Neural progenitor cell (in vitro differentiated cells): ENCODE data around the gene BEST2.

Source experiments
- EZH2 ChIP-seq: fragments of 200-600 bp; sonication (generic); IDR thresholded peaks from 2 replicates; pipeline ENCODE4 v1.6.1; 2017; ENCODE audit warnings: antibody characterized with exemption, mild to moderate bottlenecking, moderate library complexity
- EZH2phosphoT487 ChIP-seq: fragments of 200-600 bp; sonication (generic); IDR thresholded peaks from 2 replicates; pipeline ENCODE4 v1.6.1; 2017; ENCODE audit warnings: antibody characterized with exemption
- TF ChIP-seq, protein P1 (sequence below): fragments of 200-600 bp; sonication (generic); IDR thresholded peaks from 2 replicates; pipeline ENCODE4 v1.5.1; 2017; ENCODE audit warnings: antibody characterized with exemption, mild to moderate bottlenecking

- TF ChIP-seq, protein P1, sequence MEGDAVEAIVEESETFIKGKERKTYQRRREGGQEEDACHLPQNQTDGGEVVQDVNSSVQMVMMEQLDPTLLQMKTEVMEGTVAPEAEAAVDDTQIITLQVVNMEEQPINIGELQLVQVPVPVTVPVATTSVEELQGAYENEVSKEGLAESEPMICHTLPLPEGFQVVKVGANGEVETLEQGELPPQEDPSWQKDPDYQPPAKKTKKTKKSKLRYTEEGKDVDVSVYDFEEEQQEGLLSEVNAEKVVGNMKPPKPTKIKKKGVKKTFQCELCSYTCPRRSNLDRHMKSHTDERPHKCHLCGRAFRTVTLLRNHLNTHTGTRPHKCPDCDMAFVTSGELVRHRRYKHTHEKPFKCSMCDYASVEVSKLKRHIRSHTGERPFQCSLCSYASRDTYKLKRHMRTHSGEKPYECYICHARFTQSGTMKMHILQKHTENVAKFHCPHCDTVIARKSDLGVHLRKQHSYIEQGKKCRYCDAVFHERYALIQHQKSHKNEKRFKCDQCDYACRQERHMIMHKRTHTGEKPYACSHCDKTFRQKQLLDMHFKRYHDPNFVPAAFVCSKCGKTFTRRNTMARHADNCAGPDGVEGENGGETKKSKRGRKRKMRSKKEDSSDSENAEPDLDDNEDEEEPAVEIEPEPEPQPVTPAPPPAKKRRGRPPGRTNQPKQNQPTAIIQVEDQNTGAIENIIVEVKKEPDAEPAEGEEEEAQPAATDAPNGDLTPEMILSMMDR: no peak
- TF ChIP-seq EZH2 (no peak), EZH2phosphoT487 (no peak)
Observed at GRCh38 chr19:12788682-12789097, 37.1 kb downstream of the BEST2 start.
